Upper lobe of left lung (tissue), 6 donors: ENCODE measurements around the gene CCBE1. TPM values are rescaled to one million over a fixed set of nuclear protein-coding genes. Genes with fewer than 3 reads are reported as not detected.

Experiments
- ATAC-seq, 2 donors: fragments of 200-7000 bp; cut with Tn5 transposase; one replicate each; pipeline ENCODE4 v1.9.1; 2022; ENCODE audit warnings: mild to moderate bottlenecking in 2 of 2, moderate library complexity in 2 of 2; ENCODE audit not compliant: low FRiP score in 2 of 2
- DNase-seq, 2 donors: peaks; one replicate each; pipeline ENCODE4 v3.0.0-alpha.2; 2019 to 2020
- H3K27ac ChIP-seq, 4 donors: fragments of 200-600 bp; sonication (generic); one replicate each; pipeline ENCODE4 v1.5.1; 2016 to 2019
- H3K27me3 ChIP-seq, 4 donors: fragments of 200-600 bp; sonication (generic); one replicate each; pipeline ENCODE4 v1.5.1; 2017 to 2019
- H3K36me3 ChIP-seq, 4 donors: fragments of 200-600 bp; sonication (generic); one replicate each; pipeline ENCODE4 v1.5.1; 2016 to 2019
- H3K4me1 ChIP-seq, 4 donors: fragments of 200-600 bp; sonication (generic); one replicate each; pipeline ENCODE4 v1.5.1; 2018 to 2019
- H3K4me3 ChIP-seq, 4 donors: fragments of 200-600 bp; sonication (generic); one replicate each; pipeline ENCODE4 v1.5.1; 2017 to 2019; ENCODE audit warnings: mild to moderate bottlenecking in 2 of 4, moderate library complexity in 1 of 4
- H3K9me3 ChIP-seq, 4 donors: fragments of 200-600 bp; sonication (generic); one replicate each; pipeline ENCODE4 v1.5.1; 2018 to 2019
- CTCF ChIP-seq, 6 experiments: fragments of 450-650 bp in 4 of 6; fragments of 200-600 bp in 2 of 6; sonication (generic) in 2 of 6; IDR thresholded peaks; one replicate each; pipeline ENCODE4 v1.5.1; 2016 to 2019; ENCODE audit warnings: antibody characterized with exemption in 6 of 6
- EP300 ChIP-seq, 4 donors: sonication (generic); formaldehyde crosslinking; IDR thresholded peaks; one replicate each; pipeline ENCODE4 v1.5.1; 2017; ENCODE audit warnings: antibody characterized with exemption in 4 of 4, control low read depth in 2 of 4
- POLR2A ChIP-seq, 4 donors: fragments of 450-650 bp; IDR thresholded peaks; one replicate each; pipeline ENCODE4 v1.5.1; 2016 to 2017; ENCODE audit warnings: antibody characterized with exemption in 4 of 4, mild to moderate bottlenecking in 2 of 4
- POLR2AphosphoS5 ChIP-seq, 2 donors: sonication (generic); formaldehyde crosslinking; IDR thresholded peaks; one replicate each; pipeline ENCODE4 v1.5.1; 2017; ENCODE audit warnings: antibody characterized with exemption in 2 of 2
- WGBS, 2 donors: methylation state at CpG; one replicate each; pipeline ENCODE4 v1.1.5; 2017 to 2018; 5-methylcytosine and 5-hydroxymethylcytosine counted together
- total RNA-seq, 6 donors: library from RNA; depleted of rRNA in 4 of 6; stranded (reverse); fragments of >200 nt in 4 of 6; gene quantifications; one replicate each; pipeline versions ENCODE4 v1.1.0 to v1.2.1, GENCODE V29; 2016 to 2021
- donor health status: DM: no; HTN: no; CAD: no; lungs with moderate emphysema.
- donor health status: DM: no; HTN: yes; CAD: no; lungs with severe emphysema.

CCBE1 gene
- total RNA-seq, 6 donors from 2014 or later, result 8.7 to 23.6 (median 12.3) TPM

DNA sequence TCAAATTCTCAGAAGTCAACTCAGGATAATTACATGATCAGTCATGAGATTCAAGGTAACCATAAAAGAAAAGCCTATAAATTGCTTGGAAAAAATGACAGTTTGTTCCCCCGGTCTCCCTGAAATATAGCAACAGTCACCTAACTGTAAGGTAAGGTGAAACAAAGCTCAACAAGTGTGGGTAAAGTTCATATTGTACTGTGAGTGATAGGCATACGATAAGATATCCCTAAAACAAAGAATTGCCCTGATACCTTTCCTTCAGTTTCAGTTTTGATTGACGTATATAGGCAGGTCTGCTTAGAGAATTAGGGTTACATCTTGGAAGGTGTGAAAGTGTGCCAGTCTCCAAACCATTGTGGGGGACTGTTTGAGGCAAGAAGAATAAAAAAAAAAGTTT is 4.0 kb upstream of the CCBE1 start:
- Histone ChIP-seq H3K27me3 (peaks cover 0 to 13% (median 6%) of the 10 kb centered on the region in 4 donors), H3K4me3 (no peak overlapping the region), H3K9me3 (no peaks in the 10 kb centered on the region), H3K27ac (peak overlapping the region in 1 of 4 donors; percentile 48), H3K4me1 (peaks cover 0 to 20% (median 13%) of the 10 kb centered on the region in 4 donors), H3K36me3 (no peaks in the 10 kb centered on the region)
- no peak for DNase-seq
- TF ChIP-seq POLR2AphosphoS5 (IDR thresholded peaks at IDR 0.05), result no peak
- 62 to 63% methylated on average over 3 of the region's 3 CpGs for WGBS, 2 donors
- no peak for ATAC-seq

GRCh38 chr18:59700535-59700967 is 3.3 kb upstream of the CCBE1 start:
- Histone ChIP-seq H3K4me1 (peaks cover 0 to 23% (median 13%) of the 10 kb centered on the region in 4 donors), H3K27ac (peak overlapping the region in 2 of 4 donors; percentile 6 to 48), H3K4me3 (no peak overlapping the region), H3K27me3 (peaks cover 0 to 15% (median 7%) of the 10 kb centered on the region in 4 donors), H3K36me3 (no peaks in the 10 kb centered on the region), H3K9me3 (no peaks in the 10 kb centered on the region)
- TF ChIP-seq EP300 (IDR thresholded peaks at IDR 0.05) (no peak), CTCF (IDR thresholded peaks at IDR 0.05) (no peak), POLR2AphosphoS5 (IDR thresholded peaks at IDR 0.05) (no peak), POLR2A (IDR thresholded peaks at IDR 0.05) (no peak)
- WGBS, 2 donors, result 48 to 58% methylated on average over 3 of the region's 3 CpGs
- no peak for DNase-seq
- ATAC-seq, result no peak

GRCh38 chr18:59699750-59700534 is 2.7 kb upstream of the CCBE1 start:
- 86 to 87% methylated on average over 8 of the region's 8 CpGs for WGBS, 2 donors

DNA sequence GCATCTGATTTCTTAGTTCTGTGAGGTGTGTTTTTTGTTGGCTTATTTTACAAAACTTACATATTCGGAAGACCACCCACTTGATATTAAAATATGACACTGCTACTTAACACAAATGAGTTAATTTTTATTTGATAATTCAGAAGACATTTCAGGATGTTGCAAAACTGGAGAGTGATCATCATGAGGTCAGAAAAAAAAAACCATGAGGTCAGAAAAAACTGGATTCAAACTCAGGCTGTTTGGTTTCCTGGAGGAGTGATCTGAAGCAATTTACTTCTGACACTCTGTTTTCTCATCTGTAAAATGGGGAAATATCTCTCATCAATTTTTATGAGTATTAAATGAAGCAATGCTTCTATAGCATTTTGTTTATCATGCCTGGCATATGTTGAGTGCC is 1.8 kb upstream of the CCBE1 start:
- Histone ChIP-seq H3K9me3 (no peaks in the 10 kb centered on the region), H3K4me3 (no peak overlapping the region), H3K27ac (no peak overlapping the region), H3K4me1 (peaks cover 0 to 23% (median 13%) of the 10 kb centered on the region in 4 donors), H3K27me3 (peaks cover 0 to 15% (median 7%) of the 10 kb centered on the region in 4 donors), H3K36me3 (no peaks in the 10 kb centered on the region)
- TF ChIP-seq POLR2AphosphoS5 (IDR thresholded peaks at IDR 0.05), result no peak
- 80 to 90% methylated on average over 1 of the region's 1 CpG for WGBS, 2 donors
- DNase-seq (no peak), ATAC-seq (no peak)

More at GRCh38 chr18:59699750-59700534, 2.7 kb upstream of the CCBE1 start:
- ATAC-seq (no peak), DNase-seq (no peak)
- Histone ChIP-seq H3K27ac (peak overlapping the region in 1 of 4 donors; percentile 6), H3K4me3 (no peak overlapping the region), H3K9me3 (no peaks in the 10 kb centered on the region), H3K4me1 (peaks cover 0 to 23% (median 13%) of the 10 kb centered on the region in 4 donors), H3K27me3 (peaks cover 0 to 15% (median 7%) of the 10 kb centered on the region in 4 donors), H3K36me3 (no peaks in the 10 kb centered on the region)
- TF ChIP-seq POLR2AphosphoS5 (IDR thresholded peaks at IDR 0.05), result no peak
- no peak for TF ChIP-seq CTCF (IDR thresholded peaks at IDR 0.05)
- no peak for TF ChIP-seq POLR2A (IDR thresholded peaks at IDR 0.05)
- no peak for TF ChIP-seq EP300 (IDR thresholded peaks at IDR 0.05)

- ATAC-seq (peak; percentile 21 to 36), DNase-seq (peak in 1 of 2 donors; percentile 82)
- Histone ChIP-seq H3K27ac (peak overlapping the region; percentile 69 to 82 (median 79)), H3K4me1 (peaks cover 0 to 23% (median 13%) of the 10 kb centered on the region in 4 donors), H3K27me3 (peaks cover 0 to 15% (median 7%) of the 10 kb centered on the region in 4 donors), H3K9me3 (no peaks in the 10 kb centered on the region), H3K36me3 (no peaks in the 10 kb centered on the region), H3K4me3 (peak overlapping the region; percentile 43 to 55 (median 51))
- 3 to 4% methylated on average over 27 to 55 of the region's 79 CpGs for WGBS, 2 donors
- TF ChIP-seq POLR2AphosphoS5 (IDR thresholded peaks at IDR 0.05) (no peak), POLR2A (IDR thresholded peaks at IDR 0.05) (no peak), CTCF (IDR thresholded peaks at IDR 0.05) (no peak), EP300 (IDR thresholded peaks at IDR 0.05) (no peak)
Measured at GRCh38 chr18:59696311-59697235, 650 bp downstream of the CCBE1 start.
